Measurements from ENCODE around the gene HERPUD2.

GRCh38 chr7:35685781-35686180, 9.2 kb downstream of the HERPUD2 start:
- TF ChIP-seq EZH2 (IDR thresholded peaks at IDR 0.05) (no peak), CTCF (IDR thresholded peaks at IDR 0.05) (no peak)

All from neural progenitor cell (in vitro differentiated cells).